Activated naive CD8-positive, alpha-beta T cell treated with anti-CD3 and anti-CD28 coated beads, Interleukin-2, amount 10 ng/mL, durations not matched to agents 7 days and 5 days (primary cell): Measurements from ENCODE around the gene DPEP2. TPM values are rescaled to one million over a fixed set of nuclear protein-coding genes. Genes with fewer than 3 reads are reported as not detected.
"Not testable (repeated sequence)": the region's sequence is repeated elsewhere in the genome, so short reads cannot be mapped to it uniquely, and the experiment has no call there.

Experiments used
- ATAC-seq: fragments of 150-1000 bp; cut with Tn5 transposase; one replicate; pipeline ENCODE4 v1.10.0; 2021; ENCODE audit warnings: low read depth, moderate library complexity
- POLR2A ChIA-PET: fragments of 350-600 bp; sonication (Branson Sonifier 250); formaldehyde crosslinking; loops from one replicate; lab custom pipeline; 2021; ENCODE audit warnings: antibody characterized with exemption; lab: Charles Lee
- DNase-seq: peaks from one replicate; pipeline ENCODE4 v3.0.0; 2021
- H3K27ac Mint-ChIP-seq: one replicate; pipeline ENCODE4 v1.8.0; 2022; ENCODE audit warnings: mild to moderate bottlenecking, mixed read lengths
- H3K27me3 Mint-ChIP-seq: one replicate; pipeline ENCODE4 v1.8.0; 2022; ENCODE audit warnings: mild to moderate bottlenecking, moderate library complexity, mixed read lengths
- H3K36me3 Mint-ChIP-seq: one replicate; pipeline ENCODE4 v1.8.0; 2021; ENCODE audit warnings: mild to moderate bottlenecking, mixed read lengths
- H3K4me1 Mint-ChIP-seq: one replicate; pipeline ENCODE4 v1.8.0; 2021; ENCODE audit warnings: mixed read lengths
- H3K4me3 Mint-ChIP-seq: one replicate; pipeline ENCODE4 v1.8.0; 2022; ENCODE audit warnings: mild to moderate bottlenecking, moderate library complexity, mixed read lengths
- H3K9me3 Mint-ChIP-seq: one replicate; pipeline ENCODE4 v1.8.0; 2021; ENCODE audit warnings: mixed read lengths
- total RNA-seq, 2 experiments: library from RNA; stranded (reverse); gene quantifications; one replicate each; pipeline ENCODE4 v1.2.3, GENCODE V29; 2021

Gene DPEP2
- total RNA-seq, 2 experiments from 2014 or later: 27.5 to 28.6 TPM

DNA sequence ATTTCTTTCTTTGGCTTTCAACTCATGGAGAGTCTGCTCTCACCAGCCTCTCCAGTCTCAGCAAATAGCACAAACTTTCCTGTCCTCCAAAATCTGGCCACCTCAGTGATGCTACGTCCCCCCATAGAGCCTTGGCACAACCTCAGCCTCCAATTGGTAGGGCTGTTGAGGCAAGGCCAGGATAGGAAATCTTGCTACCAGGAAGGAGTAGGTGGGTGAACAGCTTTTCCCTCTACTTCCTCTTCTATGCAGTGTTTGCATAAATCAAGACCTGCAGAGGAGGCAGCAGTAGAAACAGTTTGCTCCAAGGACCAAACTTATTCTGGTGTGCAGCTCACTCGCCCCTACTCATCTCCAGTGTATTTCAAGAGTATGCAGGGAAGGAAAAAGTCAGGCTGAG is 701 bp upstream of the DPEP2 start:
- H3K4me1 Mint-ChIP-seq: peaks cover 30% of the 10 kb centered on the region
- peaks cover 8% of the 10 kb centered on the region for H3K36me3 Mint-ChIP-seq
- peak overlapping the region; percentile 58 for H3K4me3 Mint-ChIP-seq
- POLR2A ChIA-PET: interaction anchor here (0.7 to 8.9 kb wide), 5 partner anchors 23 to 87 kb away, joined by 3 to 76 read pairs (median 5); partner anchors contain the start of genes DDX28, DUS2 and SLC12A4
- H3K27ac Mint-ChIP-seq: peak overlapping the region; percentile 87
- peaks cover 3% of the 10 kb centered on the region for H3K9me3 Mint-ChIP-seq
- no peak for DNase-seq
- peak; percentile 8 for ATAC-seq
- H3K27me3 Mint-ChIP-seq: no peaks in the 10 kb centered on the region

DNA sequence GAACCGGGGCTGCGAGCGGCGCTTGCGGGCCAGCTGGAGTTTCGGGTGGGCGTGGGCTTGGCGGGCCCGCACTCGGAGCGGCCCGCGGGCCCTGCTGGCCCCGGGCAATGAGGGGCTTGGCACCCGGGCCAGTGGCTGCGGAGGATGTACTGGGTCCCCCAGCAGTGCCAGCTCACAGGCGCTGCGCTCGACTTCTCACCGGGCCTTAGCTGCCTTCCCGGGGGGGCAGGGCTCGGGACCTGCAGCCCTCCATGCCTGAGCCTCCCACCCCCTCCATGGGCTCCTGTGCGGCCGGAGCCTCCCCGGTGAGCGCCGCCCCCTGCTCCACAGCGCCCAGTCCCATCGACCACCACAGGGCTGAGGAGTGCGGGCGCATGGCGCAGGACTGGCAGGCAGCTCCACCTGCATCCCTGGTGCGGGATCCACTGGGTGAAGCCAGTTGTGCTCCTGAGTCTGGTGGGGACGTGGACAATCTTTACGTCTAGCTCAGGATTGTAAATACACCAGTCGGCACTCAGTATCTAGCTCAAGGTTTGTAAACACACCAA is 979 bp downstream of the DPEP2 start:
- H3K4me3 Mint-ChIP-seq: peak overlapping the region; percentile 58
- not testable (repeated sequence) for ATAC-seq, H3K27me3 Mint-ChIP-seq, H3K9me3 Mint-ChIP-seq, DNase-seq, H3K36me3 Mint-ChIP-seq
- H3K4me1 Mint-ChIP-seq: peaks cover 37% of the 10 kb centered on the region
- POLR2A ChIA-PET: interaction anchor here (0.7 to 8.9 kb wide), 19 partner anchors 8 to 312 kb away, joined by 3 to 76 read pairs (median 5); partner anchors contain the start of genes DDX28, DPEP2NB, DUS2 and NFATC3
- H3K27ac Mint-ChIP-seq: peak overlapping the region; percentile 87

DNA sequence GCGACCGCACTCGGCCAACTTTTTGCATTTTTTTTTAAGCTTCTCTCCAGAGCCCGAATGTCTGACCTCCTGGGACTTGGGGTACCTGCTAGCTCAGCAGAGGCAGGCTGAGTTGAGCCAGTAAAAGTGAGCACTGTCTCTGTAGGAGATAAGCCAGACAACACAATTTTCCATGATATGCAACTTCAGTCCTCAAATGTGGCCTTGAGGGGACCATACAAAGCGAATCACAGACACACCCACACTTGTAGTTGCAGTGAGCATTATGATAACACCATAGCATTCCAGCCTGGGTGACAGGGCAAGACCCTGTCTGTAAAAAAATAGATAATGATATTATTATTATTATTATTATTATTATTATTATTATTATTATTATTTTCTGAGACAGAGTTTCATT is 2.6 kb downstream of the DPEP2 start:
- Mint-ChIP-seq H3K9me3 (peaks cover 3% of the 10 kb centered on the region), H3K4me3 (no peak overlapping the region), H3K27me3 (no peaks in the 10 kb centered on the region), H3K27ac (no peak overlapping the region), H3K36me3 (peaks cover 8% of the 10 kb centered on the region), H3K4me1 (peaks cover 37% of the 10 kb centered on the region)
- no peak for DNase-seq
- no peak for ATAC-seq
- POLR2A ChIA-PET: interaction anchor here (0.6 to 1.0 kb wide), 5 partner anchors 10 to 193 kb away, joined by 3 to 5 read pairs (median 4); partner anchors contain the start of genes DDX28 and DUS2

DNA sequence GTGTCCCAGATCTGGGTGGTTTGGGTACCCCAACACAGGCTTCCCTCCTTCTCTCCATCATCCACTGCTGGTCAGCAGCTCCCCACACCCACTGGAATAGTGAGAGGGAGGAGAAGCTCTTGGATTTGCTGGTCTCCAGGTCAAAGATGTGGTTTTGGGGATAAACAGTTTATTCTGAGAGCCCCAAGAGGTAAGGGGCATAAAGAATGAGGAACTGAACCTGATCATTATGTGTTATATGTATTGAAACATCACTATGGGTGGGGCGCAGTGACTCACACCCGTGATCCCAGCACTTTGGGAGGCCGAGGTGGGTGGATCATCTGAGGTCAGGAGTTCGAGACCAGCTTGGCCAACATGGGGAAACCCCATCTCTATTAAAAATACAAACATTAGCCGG is 3.9 kb downstream of the DPEP2 start:
- H3K4me3 Mint-ChIP-seq: no peak overlapping the region
- DNase-seq (no peak), ATAC-seq (no peak)

DNA sequence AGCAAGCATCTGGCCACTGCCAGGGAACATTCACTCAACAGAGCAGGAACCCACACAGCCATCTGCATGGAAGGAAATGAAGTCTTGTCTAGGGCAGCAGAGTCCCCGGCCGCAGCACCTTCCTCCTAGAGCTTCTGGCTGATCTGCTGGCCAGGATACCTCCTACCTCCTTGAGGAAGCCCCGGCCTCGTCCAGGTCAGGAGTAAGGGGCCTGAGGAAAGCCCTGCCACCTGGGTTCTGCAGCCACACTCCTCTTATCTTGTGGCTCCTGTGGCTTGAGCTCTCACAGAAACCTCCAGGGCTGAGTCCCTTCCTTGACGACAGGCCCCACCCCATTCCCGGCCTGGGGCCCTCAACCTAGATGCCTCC is 5.3 kb downstream of the DPEP2 start:
- not testable (repeated sequence) for H3K27me3 Mint-ChIP-seq, H3K36me3 Mint-ChIP-seq, H3K9me3 Mint-ChIP-seq
- DNase-seq (peak; percentile 56), ATAC-seq (peak; percentile 24)
- POLR2A ChIA-PET: interaction anchor here (0.8 to 1.2 kb wide), 4 partner anchors 9 to 29 kb away, joined by 3 to 7 read pairs (median 4); partner anchors contain the start of genes DDX28 and DUS2
- Mint-ChIP-seq H3K4me1 (peaks cover 20% of the 10 kb centered on the region), H3K27ac (peak overlapping the region; percentile 99), H3K4me3 (peak overlapping the region; percentile 87)

More for the DNA sequence above, 3.9 kb downstream of the DPEP2 start:
- peaks cover 3% of the 10 kb centered on the region for H3K9me3 Mint-ChIP-seq
- no peak overlapping the region for H3K27ac Mint-ChIP-seq
- no peaks in the 10 kb centered on the region for H3K27me3 Mint-ChIP-seq
- POLR2A ChIA-PET: interaction anchor here (0.6 to 1.3 kb wide), 2 partner anchors 37 to 50 kb away, joined by 3 to 4 read pairs; no protein-coding TSS in a partner anchor
- peaks cover 34% of the 10 kb centered on the region for H3K4me1 Mint-ChIP-seq
- peaks cover 8% of the 10 kb centered on the region for H3K36me3 Mint-ChIP-seq

DNA sequence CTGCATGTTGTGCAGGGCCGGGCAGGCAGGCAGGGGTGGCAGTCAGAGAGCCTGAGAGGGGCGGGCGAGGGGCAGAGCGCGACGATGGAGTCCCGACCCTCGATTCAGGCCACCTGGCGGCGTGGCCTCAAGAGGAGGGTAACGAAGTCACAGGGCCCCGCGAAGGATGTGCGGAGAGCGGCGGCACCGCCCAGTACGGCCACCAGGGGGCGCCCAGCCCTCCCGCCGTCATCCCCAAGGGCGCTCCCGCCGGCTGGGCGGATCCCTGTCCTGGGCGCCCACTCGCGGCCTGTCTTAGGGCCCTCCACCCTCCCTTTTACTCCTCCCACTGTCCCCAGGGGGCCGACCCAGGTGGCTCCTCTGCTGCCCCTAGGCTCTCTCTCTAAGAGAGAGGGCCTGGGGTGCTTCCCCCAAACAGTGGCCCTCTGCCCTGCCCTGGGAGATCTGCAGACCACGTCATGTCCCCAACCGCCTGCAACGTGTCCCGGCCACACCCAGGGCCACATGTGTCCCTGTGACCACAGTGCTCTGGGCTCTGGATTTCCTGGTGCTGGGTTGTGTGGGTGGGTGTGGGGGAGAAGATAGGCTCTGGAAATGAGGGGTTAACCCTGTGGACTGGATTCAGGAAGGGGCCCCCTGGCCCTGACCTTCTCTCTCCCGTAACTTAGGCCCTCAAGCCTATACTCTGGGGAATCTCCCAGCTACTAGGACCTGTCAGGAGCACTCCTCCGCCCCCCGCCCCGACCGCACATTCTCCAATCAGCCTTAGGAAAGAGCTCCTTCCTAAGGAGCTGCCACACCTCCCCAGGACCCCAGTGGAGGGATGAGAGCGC is 5.9 kb downstream of the DPEP2 start:
- H3K9me3 Mint-ChIP-seq: peaks cover 3% of the 10 kb centered on the region
- ATAC-seq (peak; percentile 86), DNase-seq (peak; percentile 92)
- H3K4me1 Mint-ChIP-seq: peaks cover 16% of the 10 kb centered on the region
- POLR2A ChIA-PET: interaction anchor here (0.8 to 1.2 kb wide), 4 partner anchors 9 to 30 kb away, joined by 3 to 7 read pairs (median 4); partner anchors contain the start of genes DDX28 and DUS2
- no peaks in the 10 kb centered on the region for H3K27me3 Mint-ChIP-seq
- H3K4me3 Mint-ChIP-seq: peak overlapping the region; percentile 87
- H3K27ac Mint-ChIP-seq: peak overlapping the region; percentile 99
- H3K36me3 Mint-ChIP-seq: peaks cover 8% of the 10 kb centered on the region

DNA sequence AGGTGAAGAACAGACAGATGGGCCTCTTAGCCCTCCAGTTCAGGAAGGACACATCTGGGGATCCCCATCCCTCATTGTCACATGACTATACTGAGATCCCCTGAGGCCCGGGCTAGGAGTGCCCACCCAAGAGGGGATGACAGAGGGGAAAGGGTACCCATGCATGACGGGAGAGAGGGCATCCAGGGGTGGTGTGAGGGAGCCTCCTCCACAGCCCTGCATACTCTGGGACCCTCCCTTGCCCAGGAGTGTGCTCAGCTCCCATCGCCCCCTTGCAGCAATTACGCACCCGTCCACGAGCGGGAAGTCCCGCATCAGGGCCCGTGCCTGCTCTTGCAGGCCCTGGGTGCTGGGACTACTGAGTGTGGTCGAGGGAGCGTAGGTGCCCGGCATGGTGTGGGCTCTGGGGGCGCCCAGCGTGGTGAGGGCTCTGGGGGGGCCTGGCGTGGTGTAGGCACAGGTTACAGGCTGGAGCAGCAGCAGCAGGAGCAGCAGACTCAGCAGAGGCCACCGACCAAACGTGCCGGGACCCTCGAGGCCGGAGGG is 6.5 kb downstream of the DPEP2 start:
- no peak for DNase-seq
- peaks cover 6% of the 10 kb centered on the region for H3K36me3 Mint-ChIP-seq
- peaks cover 16% of the 10 kb centered on the region for H3K4me1 Mint-ChIP-seq
- H3K9me3 Mint-ChIP-seq: peaks cover 3% of the 10 kb centered on the region
- no peaks in the 10 kb centered on the region for H3K27me3 Mint-ChIP-seq
- no peak overlapping the region for H3K4me3 Mint-ChIP-seq
- POLR2A ChIA-PET: interaction anchor here (0.9 kb wide), 1 partner anchor 57 kb away, joined by 3 read pairs; no protein-coding TSS in a partner anchor
- H3K27ac Mint-ChIP-seq: peak overlapping the region; percentile 99
- ATAC-seq: no peak

DNA sequence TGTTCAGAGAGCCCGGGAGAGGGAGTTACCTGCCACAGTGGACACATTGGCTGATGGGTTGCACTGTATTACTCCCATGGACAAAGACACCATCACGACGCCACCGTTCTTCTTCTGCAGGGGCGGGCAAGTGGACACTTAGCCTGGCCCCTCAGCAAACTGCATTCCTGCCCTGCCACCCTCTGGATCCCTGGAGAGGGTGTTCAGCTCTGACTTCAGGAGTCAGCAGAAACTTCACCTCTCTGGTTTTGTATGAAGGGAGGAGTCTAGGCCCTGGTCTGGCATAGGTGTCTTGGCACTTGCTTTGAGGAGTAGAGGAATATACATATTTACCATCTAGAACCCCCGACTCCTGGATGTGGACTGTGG is 9.3 kb downstream of the DPEP2 start:
- no peaks in the 10 kb centered on the region for H3K27me3 Mint-ChIP-seq
- H3K9me3 Mint-ChIP-seq: no peaks in the 10 kb centered on the region
- H3K4me1 Mint-ChIP-seq: peaks cover 15% of the 10 kb centered on the region
- no peak overlapping the region for H3K4me3 Mint-ChIP-seq
- DNase-seq: no peak
- H3K27ac Mint-ChIP-seq: peak overlapping the region; percentile 35
- POLR2A ChIA-PET: no interaction called here
- ATAC-seq: no peak
- H3K36me3 Mint-ChIP-seq: no peaks in the 10 kb centered on the region

DNA sequence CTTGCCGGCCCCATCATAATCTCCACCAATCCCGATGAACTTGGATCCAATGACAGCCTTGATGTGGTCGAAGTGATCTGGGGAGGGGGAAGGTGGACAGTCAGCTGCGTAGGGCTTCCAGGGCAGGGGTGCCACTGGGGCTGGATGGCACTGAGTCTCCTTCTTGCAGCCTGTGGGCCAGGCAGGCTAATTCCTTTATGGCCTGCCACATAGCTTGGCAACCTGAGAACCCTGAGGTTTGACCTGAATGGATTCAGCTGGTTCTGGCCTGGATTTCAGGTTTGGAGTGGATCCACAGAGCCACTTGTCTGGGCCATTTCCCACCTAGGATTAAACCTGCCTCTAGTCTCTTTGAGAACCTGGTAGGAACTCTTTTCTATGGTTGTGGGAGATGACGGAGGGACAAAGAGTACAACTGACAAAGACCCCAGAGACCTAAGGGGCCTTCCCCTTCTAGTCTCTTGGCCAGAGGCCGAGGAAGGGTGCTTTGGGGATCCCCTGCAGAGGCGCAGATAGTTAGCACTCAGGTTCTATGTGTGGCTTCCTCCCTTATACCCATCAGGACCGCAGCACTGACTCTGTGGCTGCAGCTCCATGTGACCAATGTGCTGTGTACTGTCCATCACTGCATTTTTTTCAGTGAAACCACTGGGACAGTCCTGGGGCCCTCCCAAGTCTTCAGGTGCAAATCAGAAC is 9.8 kb downstream of the DPEP2 start:
- no peak for DNase-seq
- Mint-ChIP-seq H3K27me3 (no peaks in the 10 kb centered on the region), H3K9me3 (no peaks in the 10 kb centered on the region), H3K4me3 (no peak overlapping the region), H3K36me3 (no peaks in the 10 kb centered on the region), H3K27ac (peak overlapping the region; percentile 34), H3K4me1 (peaks cover 17% of the 10 kb centered on the region)
- ATAC-seq: no peak
- POLR2A ChIA-PET: interaction anchor here (1.2 kb wide), 1 partner anchor 54 kb away, joined by 4 read pairs; no protein-coding TSS in a partner anchor

DNA sequence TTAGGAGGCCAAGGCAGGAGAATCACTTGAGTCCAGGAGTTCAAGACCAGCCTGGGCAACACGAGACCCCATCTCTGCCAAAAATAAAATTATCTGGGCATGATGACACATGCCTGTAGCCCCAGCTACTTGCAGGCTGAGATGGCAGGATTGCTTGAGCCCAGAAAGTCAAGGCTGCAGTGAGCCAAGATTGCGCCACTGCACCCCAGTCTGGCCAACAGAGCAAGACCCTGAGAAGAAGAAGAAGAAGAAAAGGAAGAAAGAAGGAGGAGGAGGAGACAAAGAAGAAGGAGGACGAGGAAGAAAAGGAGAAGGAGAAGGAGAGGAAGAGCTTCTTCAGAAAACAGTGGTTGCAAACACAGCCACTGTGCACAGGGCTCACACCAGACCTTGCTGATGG is 10.6 kb downstream of the DPEP2 start:
- POLR2A ChIA-PET: interaction anchor here (1.2 kb wide), 1 partner anchor 54 kb away, joined by 4 read pairs; no protein-coding TSS in a partner anchor
- DNase-seq (no peak), ATAC-seq (no peak)
- H3K27ac Mint-ChIP-seq: no peak overlapping the region
- H3K9me3 Mint-ChIP-seq: no peaks in the 10 kb centered on the region
- H3K4me1 Mint-ChIP-seq: peaks cover 23% of the 10 kb centered on the region
- no peaks in the 10 kb centered on the region for H3K27me3 Mint-ChIP-seq
- H3K36me3 Mint-ChIP-seq: no peaks in the 10 kb centered on the region
- no peak overlapping the region for H3K4me3 Mint-ChIP-seq

DNA sequence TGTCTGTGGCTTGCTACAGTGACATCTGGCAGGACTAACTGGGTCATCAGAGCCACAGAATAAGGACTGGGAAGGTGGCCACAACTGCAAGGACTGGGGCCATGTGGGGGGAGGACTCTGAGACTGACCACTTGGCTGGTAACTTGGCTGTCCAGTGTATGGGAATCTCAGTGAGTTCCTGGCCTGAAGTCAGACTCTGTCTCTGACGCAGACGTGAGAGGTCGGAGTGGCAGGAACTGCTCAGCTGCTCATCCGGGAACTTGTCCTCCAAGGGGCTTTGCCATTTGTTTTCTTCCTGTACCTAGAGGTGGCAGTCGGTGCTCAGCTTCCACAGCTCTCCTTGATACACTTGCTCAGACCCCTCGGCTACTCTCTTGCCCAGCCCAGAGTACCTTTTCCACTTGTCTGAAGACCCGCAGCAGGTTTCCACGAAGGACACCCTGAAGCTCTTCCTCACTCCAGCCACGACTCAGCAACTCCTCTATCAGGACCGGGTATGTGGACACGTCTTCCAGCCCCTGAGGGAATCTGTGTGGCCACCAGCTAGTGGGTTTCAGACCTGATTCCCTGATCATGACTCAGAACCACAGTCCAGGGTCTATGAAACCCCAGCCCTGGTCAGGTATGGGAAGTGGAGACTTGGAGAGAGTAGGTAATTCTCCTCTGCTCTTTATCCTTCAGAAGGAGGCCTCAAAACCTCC is 11.7 kb downstream of the DPEP2 start:
- Mint-ChIP-seq H3K27ac (peak overlapping the region; percentile 10), H3K36me3 (no peaks in the 10 kb centered on the region), H3K27me3 (no peaks in the 10 kb centered on the region), H3K4me1 (peaks cover 24% of the 10 kb centered on the region), H3K4me3 (no peak overlapping the region), H3K9me3 (no peaks in the 10 kb centered on the region)
- ATAC-seq (no peak), DNase-seq (no peak)
- POLR2A ChIA-PET: interaction anchor here (1.2 kb wide), 1 partner anchor 36 kb away, joined by 4 read pairs; the partner anchor contains the start of genes DDX28 and DUS2

DNA sequence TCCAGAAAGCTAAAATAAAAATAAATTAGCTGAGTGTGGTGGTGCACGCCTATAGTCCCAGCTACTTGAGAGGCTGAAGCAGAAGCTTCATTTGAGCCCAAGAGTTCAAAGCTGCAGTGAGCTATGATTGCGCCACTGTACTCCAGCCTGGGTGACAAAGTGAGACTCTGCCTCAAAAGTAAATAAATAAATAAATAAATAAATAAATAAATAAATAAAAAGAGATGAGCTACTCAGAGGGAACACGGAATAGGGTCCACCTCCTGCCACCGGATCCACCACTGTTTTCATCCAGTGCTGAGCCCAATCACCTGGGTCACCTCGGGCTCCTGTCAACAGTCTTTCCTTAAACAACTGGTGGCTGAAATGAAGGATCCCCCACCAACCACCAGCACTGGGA is 12.3 kb downstream of the DPEP2 start:
- POLR2A ChIA-PET: interaction anchor here (1.2 kb wide), 1 partner anchor 36 kb away, joined by 4 read pairs; the partner anchor contains the start of genes DDX28 and DUS2
- Mint-ChIP-seq H3K9me3 (no peaks in the 10 kb centered on the region), H3K4me3 (no peak overlapping the region), H3K36me3 (no peaks in the 10 kb centered on the region), H3K27me3 (no peaks in the 10 kb centered on the region), H3K4me1 (peaks cover 24% of the 10 kb centered on the region), H3K27ac (no peak overlapping the region)
- ATAC-seq: no peak
- DNase-seq: no peak
